Neural progenitor cell (in vitro differentiated cells): ENCODE data around the gene CAAP1. TPM values are rescaled to one million over a fixed set of nuclear protein-coding genes. Genes with fewer than 3 reads are reported as not detected.

Source experiments
- DNase-seq: peaks from one replicate; pipeline ENCODE4 v3.0.0-alpha.2; 2016; ENCODE audit warnings: low spot score
- H2AFZ ChIP-seq: fragments of 200-600 bp; sonication (generic); replicated peaks from 2 replicates; pipeline ENCODE4 v1.6.1; 2016; ENCODE audit warnings: antibody characterized with exemption
- H3F3A ChIP-seq: fragments of 200-600 bp; sonication (generic); 2 replicates; pipeline ENCODE4 v1.6.1; 2016; ENCODE audit warnings: antibody characterized with exemption, low read depth
- H3K27ac ChIP-seq: fragments of 200-600 bp; sonication (generic); 2 replicates; pipeline ENCODE4 v1.5.1; 2016; ENCODE audit warnings: mild to moderate bottlenecking
- H3K27me3 ChIP-seq: fragments of 200-600 bp; sonication (generic); 2 replicates; pipeline ENCODE4 v1.6.1; 2016; ENCODE audit warnings: mild to moderate bottlenecking, moderate library complexity
- H3K36me3 ChIP-seq: fragments of 200-600 bp; sonication (generic); 2 replicates; pipeline ENCODE4 v1.5.1; 2016
- H3K4me1 ChIP-seq: fragments of 200-600 bp; sonication (generic); 2 replicates; pipeline ENCODE4 v1.6.1; 2016; ENCODE audit warnings: mixed run types
- H3K4me2 ChIP-seq: fragments of 200-600 bp; sonication (generic); 2 replicates; pipeline ENCODE4 v1.6.1; 2016
- H3K4me3 ChIP-seq: fragments of 200-600 bp; sonication (generic); 2 replicates; pipeline ENCODE4 v1.5.1; 2016
- H3K79me2 ChIP-seq: fragments of 200-600 bp; sonication (generic); 2 replicates; pipeline ENCODE4 v1.6.1; 2016; ENCODE audit warnings: low read depth
- H3K9ac ChIP-seq: fragments of 200-600 bp; sonication (generic); 2 replicates; pipeline ENCODE4 v1.6.1; 2016
- H3K9me3 ChIP-seq: fragments of 200-600 bp; sonication (generic); 2 replicates; pipeline ENCODE4 v1.5.1; 2016; ENCODE audit warnings: low read depth
- H4K20me1 ChIP-seq: fragments of 200-600 bp; sonication (generic); 2 replicates; pipeline ENCODE4 v1.6.1; 2016; ENCODE audit warnings: low read depth
- H3K27ac Mint-ChIP-seq: 3 replicates; pipeline ENCODE4 v1.8.0; 2021; ENCODE audit warnings: mixed read lengths
- H3K27me3 Mint-ChIP-seq: 2 replicates; pipeline ENCODE4 v1.8.0; 2022; ENCODE audit warnings: low read depth, mild to moderate bottlenecking, inconsistent platforms, moderate library complexity, mixed read lengths; ENCODE audit not compliant: insufficient read depth
- H3K36me3 Mint-ChIP-seq: 3 replicates; pipeline ENCODE4 v1.8.0; 2021; ENCODE audit warnings: mixed read lengths
- H3K4me1 Mint-ChIP-seq: 3 replicates; pipeline ENCODE4 v1.8.0; 2021; ENCODE audit warnings: mixed read lengths
- H3K4me3 Mint-ChIP-seq: 3 replicates; pipeline ENCODE4 v1.8.0; 2021; ENCODE audit warnings: mild to moderate bottlenecking, moderate library complexity, mixed read lengths
- H3K9me3 Mint-ChIP-seq: 3 replicates; pipeline ENCODE4 v1.8.0; 2020; ENCODE audit warnings: mixed read lengths
- CTCF ChIP-seq: fragments of 200-600 bp; sonication (generic); IDR thresholded peaks from 2 replicates; pipeline ENCODE4 v1.5.1; 2017; ENCODE audit warnings: antibody characterized with exemption, mild to moderate bottlenecking
- EZH2 ChIP-seq: fragments of 200-600 bp; sonication (generic); IDR thresholded peaks from 2 replicates; pipeline ENCODE4 v1.6.1; 2017; ENCODE audit warnings: antibody characterized with exemption, mild to moderate bottlenecking, moderate library complexity
- EZH2phosphoT487 ChIP-seq: fragments of 200-600 bp; sonication (generic); IDR thresholded peaks from 2 replicates; pipeline ENCODE4 v1.6.1; 2017; ENCODE audit warnings: antibody characterized with exemption
- total RNA-seq: library from RNA; depleted of rRNA; stranded (reverse); fragments of >200 nt; gene quantifications from 2 replicates; pipeline ENCODE4 v1.2.3, GENCODE V29; 2015; ENCODE audit warnings: low replicate concordance

CAAP1 gene
- total RNA-seq, 1 donor from 2014 or later: 44.1 TPM

DNA sequence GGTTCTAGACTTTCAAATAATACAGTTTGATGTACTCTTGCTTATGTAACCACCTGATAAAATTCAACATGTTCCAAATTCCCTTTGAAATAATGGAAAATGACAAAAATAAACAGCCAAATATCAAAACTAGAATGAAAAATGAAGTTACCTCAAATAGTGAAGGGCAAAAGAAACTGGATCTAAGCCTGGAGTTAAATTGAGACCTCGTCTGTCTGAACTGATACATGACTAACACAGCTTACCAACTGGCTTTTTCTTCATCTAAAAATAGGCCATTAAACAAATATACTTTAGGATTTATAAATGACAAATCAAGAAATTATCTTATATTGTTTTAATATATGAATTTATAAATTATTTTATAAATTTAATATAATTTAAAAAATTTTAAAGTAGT lies 12.1 kb upstream of the CAAP1 start:
- H3K4me3 Mint-ChIP-seq: no peak overlapping the region
- no peak overlapping the region for H3K27ac ChIP-seq
- no peaks in the 10 kb centered on the region for H4K20me1 ChIP-seq
- H3K4me2 ChIP-seq: no peak overlapping the region
- H3K27ac Mint-ChIP-seq: no peak overlapping the region
- H3F3A ChIP-seq: no peaks in the 10 kb centered on the region
- no peaks in the 10 kb centered on the region for H3K79me2 ChIP-seq
- H3K36me3 Mint-ChIP-seq: peaks cover 15% of the 10 kb centered on the region
- no peak overlapping the region for H2AFZ ChIP-seq
- TF ChIP-seq EZH2: no peak
- TF ChIP-seq CTCF: no peak
- TF ChIP-seq EZH2phosphoT487: no peak
- H3K4me1 ChIP-seq: no peaks in the 10 kb centered on the region
- H3K27me3 ChIP-seq: no peaks in the 10 kb centered on the region
- no peaks in the 10 kb centered on the region for H3K9me3 ChIP-seq
- H3K27me3 Mint-ChIP-seq: no peaks in the 10 kb centered on the region
- H3K9ac ChIP-seq: no peak overlapping the region
- H3K9me3 Mint-ChIP-seq: no peaks in the 10 kb centered on the region
- no peak for DNase-seq
- H3K4me1 Mint-ChIP-seq: no peaks in the 10 kb centered on the region
- peaks cover 18% of the 10 kb centered on the region for H3K36me3 ChIP-seq
- H3K4me3 ChIP-seq: no peak overlapping the region

- H3K27me3 ChIP-seq: no peaks in the 10 kb centered on the region
- H3F3A ChIP-seq: no peaks in the 10 kb centered on the region
- no peak overlapping the region for H3K27ac Mint-ChIP-seq
- H3K4me3 Mint-ChIP-seq: no peak overlapping the region
- no peak overlapping the region for H3K4me3 ChIP-seq
- H3K4me1 ChIP-seq: no peaks in the 10 kb centered on the region
- no peak overlapping the region for H3K9ac ChIP-seq
- DNase-seq: no peak
- no peaks in the 10 kb centered on the region for H3K9me3 ChIP-seq
- H3K27me3 Mint-ChIP-seq: no peaks in the 10 kb centered on the region
- H3K9me3 Mint-ChIP-seq: no peaks in the 10 kb centered on the region
- no peak overlapping the region for H3K27ac ChIP-seq
- TF ChIP-seq EZH2phosphoT487: no peak
- no peak for TF ChIP-seq CTCF
- no peak for TF ChIP-seq EZH2
- no peak overlapping the region for H3K4me2 ChIP-seq
- H2AFZ ChIP-seq: no peak overlapping the region
- no peaks in the 10 kb centered on the region for H3K79me2 ChIP-seq
- H4K20me1 ChIP-seq: no peaks in the 10 kb centered on the region
- peaks cover 13% of the 10 kb centered on the region for H3K36me3 Mint-ChIP-seq
- peaks cover 18% of the 10 kb centered on the region for H3K36me3 ChIP-seq
- H3K4me1 Mint-ChIP-seq: no peaks in the 10 kb centered on the region
Observed at GRCh38 chr9:26904070-26904469, 11.5 kb upstream of the CAAP1 start.

DNA sequence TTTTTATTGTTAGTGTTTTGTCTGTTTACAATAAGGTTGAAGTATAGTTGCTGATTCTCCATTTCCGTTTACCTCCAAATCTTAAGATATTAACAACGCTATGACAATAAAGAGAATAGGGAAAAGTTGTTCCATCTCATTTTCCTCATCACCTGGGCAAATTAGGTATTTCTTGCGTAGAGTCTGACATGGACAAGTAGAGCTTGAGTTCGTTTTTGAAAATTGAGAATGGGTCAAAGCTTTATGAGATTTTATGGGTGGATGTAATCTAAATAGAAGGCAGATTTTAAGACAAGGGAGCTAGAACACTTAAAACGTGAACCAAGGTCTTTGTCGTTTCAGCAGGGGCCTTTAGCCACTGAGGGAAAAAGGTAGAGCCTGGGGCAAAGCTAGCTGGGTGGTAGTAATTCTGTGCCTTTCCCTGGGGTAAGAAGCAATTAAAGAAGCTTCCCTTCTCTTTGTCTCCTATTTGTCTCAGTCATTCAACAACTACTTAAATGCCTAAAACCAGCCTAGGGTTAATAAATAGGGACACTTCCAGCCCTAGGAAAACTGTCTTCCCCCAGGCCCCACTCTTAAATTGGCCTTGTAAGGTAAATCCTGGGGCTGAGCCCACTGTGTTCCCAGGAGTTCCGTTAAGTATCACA lies 551 bp upstream of the CAAP1 start:
- peak overlapping the region; percentile 96 for H3K9ac ChIP-seq
- H2AFZ ChIP-seq: peak overlapping the region; percentile 100
- H3K79me2 ChIP-seq: peaks cover 40% of the 10 kb centered on the region
- H3K4me2 ChIP-seq: peak overlapping the region; percentile 80
- H3K36me3 ChIP-seq: no peaks in the 10 kb centered on the region
- no peaks in the 10 kb centered on the region for H3K27me3 ChIP-seq
- Mint-ChIP-seq H3K36me3 (peaks cover 7% of the 10 kb centered on the region), H3K4me3 (peak overlapping the region; percentile 93), H3K27ac (peak overlapping the region; percentile 97), H3K9me3 (peaks cover 2% of the 10 kb centered on the region), H3K27me3 (peaks cover 2% of the 10 kb centered on the region), H3K4me1 (peaks cover 9% of the 10 kb centered on the region)
- peak; percentile 5 for DNase-seq
- TF ChIP-seq EZH2 (no peak), EZH2phosphoT487 (no peak), CTCF (no peak)
- H3K27ac ChIP-seq: peak overlapping the region; percentile 99
- H3F3A ChIP-seq: peaks cover 19% of the 10 kb centered on the region
- no peaks in the 10 kb centered on the region for H4K20me1 ChIP-seq
- no peaks in the 10 kb centered on the region for H3K9me3 ChIP-seq
- H3K4me1 ChIP-seq: peaks cover 13% of the 10 kb centered on the region
- H3K4me3 ChIP-seq: peak overlapping the region; percentile 98
